Measurements from ENCODE around the gene CILP. TPM values are rescaled to one million over a fixed set of nuclear protein-coding genes. Genes with fewer than 3 reads are reported as not detected.

Gene CILP
- total RNA-seq, 4 donors from 2014 or later, result 27.2 to 434 (median 75.3) TPM

- no peak for TF ChIP-seq CTCF (IDR thresholded peaks at IDR 0.05)
- no peak for ATAC-seq (ENCODE audit: low FRiP score)
- DNase-seq (ENCODE audit: low spot score), result no peak
Observed at GRCh38 chr15:65223996-65224395, 12.7 kb upstream of the CILP start.

GRCh38 chr15:65222891-65223290 is 11.6 kb upstream of the CILP start:
- DNase-seq (ENCODE audit: low spot score) (no peak), ATAC-seq (ENCODE audit: low FRiP score) (no peak)
- TF ChIP-seq CTCF (IDR thresholded peaks at IDR 0.05), result no peak

GRCh38 chr15:65221697-65222096 is 10.4 kb upstream of the CILP start:
- no peak for ATAC-seq (ENCODE audit: low FRiP score)
- DNase-seq (ENCODE audit: low spot score), result no peak
- no peak for TF ChIP-seq CTCF (IDR thresholded peaks at IDR 0.05)

GRCh38 chr15:65219137-65219536 is 7.9 kb upstream of the CILP start:
- DNase-seq (ENCODE audit: low spot score) (no peak), ATAC-seq (ENCODE audit: low FRiP score) (no peak)
- TF ChIP-seq CTCF (IDR thresholded peaks at IDR 0.05), result no peak

- TF ChIP-seq CTCF (IDR thresholded peaks at IDR 0.05), result no peak
- DNase-seq (ENCODE audit: low spot score), result no peak
- no peak for ATAC-seq (ENCODE audit: low FRiP score)
Observed at GRCh38 chr15:65217526-65218482, 6.5 kb upstream of the CILP start.

- no peak for DNase-seq (ENCODE audit: low spot score)
- ATAC-seq (ENCODE audit: low FRiP score), result no peak
- TF ChIP-seq CTCF (IDR thresholded peaks at IDR 0.05), result no peak
Observed at GRCh38 chr15:65215496-65215895, 4.2 kb upstream of the CILP start.

- DNase-seq (ENCODE audit: low spot score), result no peak
- ATAC-seq (ENCODE audit: low FRiP score), result no peak
- no peak for TF ChIP-seq CTCF (IDR thresholded peaks at IDR 0.05)
Observed at GRCh38 chr15:65214010-65214409, 2.7 kb upstream of the CILP start.

Data from omental fat pad (tissue), 4 donors.